ENCODE data around the gene CALHM5. TPM values are rescaled to one million over a fixed set of nuclear protein-coding genes. Genes with fewer than 3 reads are reported as not detected.

The CALHM5 gene
- total RNA-seq, 2 experiments from 2014 or later: not detected

DNA sequence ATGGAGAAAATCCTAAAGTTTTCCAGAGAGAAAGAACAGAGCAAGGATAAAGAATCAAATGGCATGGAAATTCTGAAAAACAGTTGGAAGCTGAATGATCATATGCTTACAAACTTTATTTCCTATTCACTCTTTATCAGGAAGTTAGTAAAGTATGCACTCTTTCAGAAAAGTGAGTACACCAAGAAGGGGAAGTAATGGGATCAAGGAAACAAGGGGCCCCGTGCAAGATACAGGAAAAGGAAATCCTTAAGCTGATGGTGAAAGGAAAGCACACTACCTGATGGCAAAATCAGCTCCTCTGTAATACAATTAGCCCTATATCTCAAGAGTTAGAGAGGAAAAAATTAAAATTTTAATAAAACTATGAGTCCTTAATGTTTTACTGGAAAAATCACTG lies 36.3 kb upstream of the CALHM5 start:
- no peaks in the 10 kb centered on the region for H3K9me3 Mint-ChIP-seq
- peaks cover 1% of the 10 kb centered on the region for H3K36me3 Mint-ChIP-seq (ENCODE audit: low read depth)
- ChIA-PET POLR2A (no interaction called here), CTCF (interaction anchor here (1.0 kb wide), 1 partner anchor 188 kb away, joined by 3 read pairs; no protein-coding TSS in a partner anchor)
- TF ChIP-seq, protein P1, sequence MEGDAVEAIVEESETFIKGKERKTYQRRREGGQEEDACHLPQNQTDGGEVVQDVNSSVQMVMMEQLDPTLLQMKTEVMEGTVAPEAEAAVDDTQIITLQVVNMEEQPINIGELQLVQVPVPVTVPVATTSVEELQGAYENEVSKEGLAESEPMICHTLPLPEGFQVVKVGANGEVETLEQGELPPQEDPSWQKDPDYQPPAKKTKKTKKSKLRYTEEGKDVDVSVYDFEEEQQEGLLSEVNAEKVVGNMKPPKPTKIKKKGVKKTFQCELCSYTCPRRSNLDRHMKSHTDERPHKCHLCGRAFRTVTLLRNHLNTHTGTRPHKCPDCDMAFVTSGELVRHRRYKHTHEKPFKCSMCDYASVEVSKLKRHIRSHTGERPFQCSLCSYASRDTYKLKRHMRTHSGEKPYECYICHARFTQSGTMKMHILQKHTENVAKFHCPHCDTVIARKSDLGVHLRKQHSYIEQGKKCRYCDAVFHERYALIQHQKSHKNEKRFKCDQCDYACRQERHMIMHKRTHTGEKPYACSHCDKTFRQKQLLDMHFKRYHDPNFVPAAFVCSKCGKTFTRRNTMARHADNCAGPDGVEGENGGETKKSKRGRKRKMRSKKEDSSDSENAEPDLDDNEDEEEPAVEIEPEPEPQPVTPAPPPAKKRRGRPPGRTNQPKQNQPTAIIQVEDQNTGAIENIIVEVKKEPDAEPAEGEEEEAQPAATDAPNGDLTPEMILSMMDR (IDR thresholded peaks at IDR 0.05): no peak
- DNase-seq: no peak
- H3K4me1 Mint-ChIP-seq (ENCODE audit: low read depth): peaks cover 19% of the 10 kb centered on the region
- no peak overlapping the region for H3K27ac Mint-ChIP-seq
- ATAC-seq: no peak
- H3K27me3 Mint-ChIP-seq: no peaks in the 10 kb centered on the region
- no peak overlapping the region for H3K4me3 Mint-ChIP-seq
- intact Hi-C loops (cut with micrococcal nuclease): no loop called here

DNA sequence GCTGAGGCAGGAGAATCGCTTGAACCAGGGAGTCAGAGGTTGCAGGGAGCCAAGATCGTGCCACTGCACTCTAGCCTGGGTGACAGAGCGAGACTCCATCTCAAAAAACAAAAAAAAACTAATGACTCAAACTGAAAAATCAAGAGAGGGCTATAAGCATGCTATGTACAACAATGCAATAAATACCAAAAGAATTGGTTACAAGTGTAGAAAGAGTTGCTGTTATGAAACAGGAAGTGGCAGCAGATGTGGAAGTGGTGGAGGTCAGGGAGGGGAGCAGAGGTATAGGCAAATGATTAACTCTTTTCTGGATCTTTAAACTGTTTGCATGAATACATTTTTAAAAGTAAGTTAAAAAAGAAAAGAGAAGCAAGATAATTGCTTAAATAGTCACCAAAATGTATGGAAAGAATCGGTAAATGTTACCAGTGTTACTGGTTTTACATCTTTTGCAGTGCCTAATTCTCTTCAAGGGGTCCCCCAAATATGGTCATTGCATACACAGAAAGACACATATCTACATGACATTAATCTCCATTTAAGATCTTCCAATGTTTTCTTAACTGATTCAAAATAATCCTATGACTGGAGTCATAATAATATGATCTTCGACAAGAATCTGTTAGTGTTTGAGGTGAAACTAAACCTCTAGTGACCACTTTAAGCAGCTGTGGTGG lies 35.3 kb upstream of the CALHM5 start:
- Mint-ChIP-seq H3K4me1 (ENCODE audit: low read depth) (peaks cover 19% of the 10 kb centered on the region), H3K27me3 (no peaks in the 10 kb centered on the region), H3K9me3 (no peaks in the 10 kb centered on the region), H3K27ac (peak overlapping the region; percentile 58), H3K4me3 (peak overlapping the region; percentile 20), H3K36me3 (ENCODE audit: low read depth) (peaks cover 1% of the 10 kb centered on the region)
- ATAC-seq (peak; percentile 93), DNase-seq (peak; percentile 71)
- ChIA-PET CTCF (no interaction called here), POLR2A (no interaction called here)
- TF ChIP-seq, protein P1 (IDR thresholded peaks at IDR 0.05): no peak
- intact Hi-C loops (cut with micrococcal nuclease): no loop called here

DNA sequence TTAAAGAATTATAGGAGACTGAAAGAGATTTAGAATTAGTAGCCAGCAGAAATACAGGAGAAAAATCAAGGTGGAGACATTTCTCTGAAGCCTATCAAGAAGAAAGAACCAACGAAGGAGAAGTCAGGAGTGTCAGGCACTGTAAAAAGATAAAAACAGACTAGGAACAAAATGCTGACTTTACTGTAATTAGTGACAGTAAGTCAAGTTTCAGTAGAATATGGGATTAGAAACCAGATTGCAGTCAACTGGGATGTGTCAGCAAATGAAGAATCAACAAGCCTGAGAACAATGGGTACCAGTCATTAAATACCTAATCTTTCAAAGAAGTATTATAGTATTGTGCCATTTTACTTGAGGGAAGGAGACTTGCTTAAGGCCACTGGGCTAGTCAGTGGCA lies 28.7 kb upstream of the CALHM5 start:
- Mint-ChIP-seq H3K4me1 (ENCODE audit: low read depth) (no peaks in the 10 kb centered on the region), H3K4me3 (no peak overlapping the region), H3K27ac (no peak overlapping the region), H3K36me3 (ENCODE audit: low read depth) (peaks cover 1% of the 10 kb centered on the region), H3K27me3 (peaks cover 8% of the 10 kb centered on the region), H3K9me3 (no peaks in the 10 kb centered on the region)
- CTCF ChIA-PET: no interaction called here
- DNase-seq: no peak
- intact Hi-C loops (cut with micrococcal nuclease): no loop called here
- TF ChIP-seq, protein P1 (IDR thresholded peaks at IDR 0.05): no peak
- POLR2A ChIA-PET: no interaction called here
- no peak for ATAC-seq

DNA sequence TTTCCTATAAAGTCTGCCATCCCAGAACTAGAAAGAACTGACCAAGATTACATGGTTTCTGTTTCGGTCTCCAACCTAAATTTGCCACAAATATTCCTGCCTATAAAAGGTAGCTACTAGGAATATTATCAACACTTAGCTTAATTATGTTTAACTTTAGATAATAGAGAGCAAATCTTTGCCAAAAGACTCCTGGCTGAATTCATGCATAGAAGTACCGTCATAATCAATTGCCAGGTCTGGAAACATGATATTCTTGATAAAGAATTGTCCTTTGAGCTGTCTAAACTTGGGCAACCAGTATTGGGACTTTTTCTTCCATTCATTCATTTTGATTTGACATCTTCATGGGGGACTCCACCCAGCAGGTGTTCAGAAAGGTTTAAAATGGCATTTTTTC lies 27.8 kb upstream of the CALHM5 start:
- Mint-ChIP-seq H3K9me3 (no peaks in the 10 kb centered on the region), H3K27me3 (peaks cover 8% of the 10 kb centered on the region), H3K27ac (no peak overlapping the region), H3K36me3 (ENCODE audit: low read depth) (peaks cover under 1% of the 10 kb centered on the region), H3K4me1 (ENCODE audit: low read depth) (no peaks in the 10 kb centered on the region), H3K4me3 (no peak overlapping the region)
- TF ChIP-seq, protein P1 (IDR thresholded peaks at IDR 0.05): no peak
- CTCF ChIA-PET: interaction anchor here (0.7 kb wide), 1 partner anchor 38 kb away, joined by 3 read pairs; no protein-coding TSS in a partner anchor
- POLR2A ChIA-PET: no interaction called here
- DNase-seq (no peak), ATAC-seq (no peak)
- intact Hi-C loops (cut with micrococcal nuclease): no loop called here

DNA sequence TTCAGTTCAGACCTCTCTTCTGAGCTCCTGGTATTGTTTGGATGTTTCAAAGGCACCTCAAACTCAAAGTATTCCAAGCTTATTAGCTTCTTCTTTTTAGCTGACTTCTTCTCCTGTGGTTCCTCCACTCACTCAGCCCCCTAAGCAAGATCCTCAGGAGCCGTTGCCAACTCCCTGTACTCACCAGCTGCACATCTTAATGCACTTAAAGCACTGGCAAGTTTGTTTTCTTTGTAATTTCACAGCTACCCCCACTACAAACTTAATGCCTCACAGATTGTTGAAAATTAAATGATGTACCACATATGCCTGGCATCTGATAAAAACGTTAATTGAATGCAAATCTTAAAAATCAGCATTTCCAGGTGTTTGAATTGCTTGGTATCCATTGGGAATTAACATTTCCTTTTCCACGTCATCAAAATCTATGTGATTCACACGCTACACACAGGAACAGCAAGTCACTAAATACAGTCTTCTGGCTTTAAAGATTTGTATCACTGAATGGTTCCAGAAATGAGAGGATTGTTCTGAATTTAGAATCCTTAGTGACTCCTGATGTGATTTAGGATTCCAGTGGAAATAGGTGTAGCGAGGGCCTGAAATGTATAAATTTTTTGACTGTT lies 25.8 kb upstream of the CALHM5 start:
- CTCF ChIA-PET: no interaction called here
- no peak overlapping the region for H3K27ac Mint-ChIP-seq
- H3K9me3 Mint-ChIP-seq: no peaks in the 10 kb centered on the region
- no peaks in the 10 kb centered on the region for H3K4me1 Mint-ChIP-seq (ENCODE audit: low read depth)
- DNase-seq: no peak
- H3K4me3 Mint-ChIP-seq: no peak overlapping the region
- ATAC-seq: no peak
- TF ChIP-seq, protein P1 (IDR thresholded peaks at IDR 0.05): no peak
- peaks cover 11% of the 10 kb centered on the region for H3K27me3 Mint-ChIP-seq
- intact Hi-C loops (cut with micrococcal nuclease): no loop called here
- POLR2A ChIA-PET: no interaction called here
- no peaks in the 10 kb centered on the region for H3K36me3 Mint-ChIP-seq (ENCODE audit: low read depth)
